ENCODE results near the gene NPS.

DNA sequence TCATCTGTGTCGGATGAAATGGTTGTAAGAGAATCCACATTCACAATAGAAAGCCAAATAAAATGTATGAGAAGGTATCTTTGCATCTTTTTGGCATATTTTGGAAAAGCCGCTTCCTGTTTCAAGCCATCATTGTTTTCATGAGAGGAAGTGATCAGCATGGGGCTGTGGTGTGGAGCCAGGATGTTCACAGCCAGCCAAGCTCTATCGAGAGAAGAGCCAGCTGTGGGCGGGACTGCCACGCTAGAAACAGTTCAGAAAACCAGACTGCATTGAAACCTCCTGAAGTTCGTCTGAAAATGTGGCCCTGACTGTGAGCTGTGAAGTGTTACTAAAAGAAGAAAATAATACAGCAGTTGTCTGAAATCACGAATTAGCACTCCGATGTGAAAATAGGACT, 21.2 kb upstream of the NPS start:
- TF ChIP-seq, protein P1, sequence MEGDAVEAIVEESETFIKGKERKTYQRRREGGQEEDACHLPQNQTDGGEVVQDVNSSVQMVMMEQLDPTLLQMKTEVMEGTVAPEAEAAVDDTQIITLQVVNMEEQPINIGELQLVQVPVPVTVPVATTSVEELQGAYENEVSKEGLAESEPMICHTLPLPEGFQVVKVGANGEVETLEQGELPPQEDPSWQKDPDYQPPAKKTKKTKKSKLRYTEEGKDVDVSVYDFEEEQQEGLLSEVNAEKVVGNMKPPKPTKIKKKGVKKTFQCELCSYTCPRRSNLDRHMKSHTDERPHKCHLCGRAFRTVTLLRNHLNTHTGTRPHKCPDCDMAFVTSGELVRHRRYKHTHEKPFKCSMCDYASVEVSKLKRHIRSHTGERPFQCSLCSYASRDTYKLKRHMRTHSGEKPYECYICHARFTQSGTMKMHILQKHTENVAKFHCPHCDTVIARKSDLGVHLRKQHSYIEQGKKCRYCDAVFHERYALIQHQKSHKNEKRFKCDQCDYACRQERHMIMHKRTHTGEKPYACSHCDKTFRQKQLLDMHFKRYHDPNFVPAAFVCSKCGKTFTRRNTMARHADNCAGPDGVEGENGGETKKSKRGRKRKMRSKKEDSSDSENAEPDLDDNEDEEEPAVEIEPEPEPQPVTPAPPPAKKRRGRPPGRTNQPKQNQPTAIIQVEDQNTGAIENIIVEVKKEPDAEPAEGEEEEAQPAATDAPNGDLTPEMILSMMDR (IDR thresholded peaks at IDR 0.05; ENCODE audit: low read depth, low read length): no peak
- TF ChIP-seq POLR2A (IDR thresholded peaks at IDR 0.05; ENCODE audit: extremely low read depth, insufficient read length) (no peak), MYC (IDR thresholded peaks at IDR 0.05; ENCODE audit: low read depth, low read length) (no peak), MAX (IDR thresholded peaks at IDR 0.05; ENCODE audit: low read depth, low read length) (no peak)
